GM12801 (cell line): Measurements from ENCODE around the gene ADAMTS8.

Experiments
- TF ChIP-seq, protein P1 (sequence below): IDR thresholded peaks from one replicate; pipeline ENCODE4 v1.5.1; 2011; ENCODE audit warnings: control low read depth; ENCODE audit not compliant: insufficient read length; ENCODE audit errors: extremely low read depth

The ADAMTS8 gene

DNA sequence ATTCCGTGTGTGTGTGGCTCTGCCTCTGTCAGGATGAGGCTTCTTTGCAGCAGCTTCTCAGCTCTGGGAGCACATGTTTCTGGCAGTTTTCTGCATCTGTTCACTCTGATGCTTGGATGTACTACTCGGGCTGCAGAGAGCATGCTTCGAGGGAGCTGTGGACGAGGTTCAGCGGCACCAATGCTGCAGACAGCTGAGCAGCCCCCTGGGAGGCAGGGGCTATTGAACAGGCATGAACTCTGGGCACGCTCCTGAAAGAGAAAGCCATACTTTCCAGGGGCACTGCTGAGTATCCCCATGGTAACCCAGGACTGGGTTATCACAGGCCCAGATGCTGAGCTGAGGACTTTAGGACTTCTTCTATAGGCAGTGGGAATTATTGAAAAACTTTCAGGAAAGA is 33.8 kb downstream of the ADAMTS8 start:
- TF ChIP-seq, protein P1, sequence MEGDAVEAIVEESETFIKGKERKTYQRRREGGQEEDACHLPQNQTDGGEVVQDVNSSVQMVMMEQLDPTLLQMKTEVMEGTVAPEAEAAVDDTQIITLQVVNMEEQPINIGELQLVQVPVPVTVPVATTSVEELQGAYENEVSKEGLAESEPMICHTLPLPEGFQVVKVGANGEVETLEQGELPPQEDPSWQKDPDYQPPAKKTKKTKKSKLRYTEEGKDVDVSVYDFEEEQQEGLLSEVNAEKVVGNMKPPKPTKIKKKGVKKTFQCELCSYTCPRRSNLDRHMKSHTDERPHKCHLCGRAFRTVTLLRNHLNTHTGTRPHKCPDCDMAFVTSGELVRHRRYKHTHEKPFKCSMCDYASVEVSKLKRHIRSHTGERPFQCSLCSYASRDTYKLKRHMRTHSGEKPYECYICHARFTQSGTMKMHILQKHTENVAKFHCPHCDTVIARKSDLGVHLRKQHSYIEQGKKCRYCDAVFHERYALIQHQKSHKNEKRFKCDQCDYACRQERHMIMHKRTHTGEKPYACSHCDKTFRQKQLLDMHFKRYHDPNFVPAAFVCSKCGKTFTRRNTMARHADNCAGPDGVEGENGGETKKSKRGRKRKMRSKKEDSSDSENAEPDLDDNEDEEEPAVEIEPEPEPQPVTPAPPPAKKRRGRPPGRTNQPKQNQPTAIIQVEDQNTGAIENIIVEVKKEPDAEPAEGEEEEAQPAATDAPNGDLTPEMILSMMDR, result no peak

- TF ChIP-seq, protein P1, result no peak
These were observed 36.7 kb downstream of the ADAMTS8 start for GRCh38 chr11:130391711-130392110.

DNA sequence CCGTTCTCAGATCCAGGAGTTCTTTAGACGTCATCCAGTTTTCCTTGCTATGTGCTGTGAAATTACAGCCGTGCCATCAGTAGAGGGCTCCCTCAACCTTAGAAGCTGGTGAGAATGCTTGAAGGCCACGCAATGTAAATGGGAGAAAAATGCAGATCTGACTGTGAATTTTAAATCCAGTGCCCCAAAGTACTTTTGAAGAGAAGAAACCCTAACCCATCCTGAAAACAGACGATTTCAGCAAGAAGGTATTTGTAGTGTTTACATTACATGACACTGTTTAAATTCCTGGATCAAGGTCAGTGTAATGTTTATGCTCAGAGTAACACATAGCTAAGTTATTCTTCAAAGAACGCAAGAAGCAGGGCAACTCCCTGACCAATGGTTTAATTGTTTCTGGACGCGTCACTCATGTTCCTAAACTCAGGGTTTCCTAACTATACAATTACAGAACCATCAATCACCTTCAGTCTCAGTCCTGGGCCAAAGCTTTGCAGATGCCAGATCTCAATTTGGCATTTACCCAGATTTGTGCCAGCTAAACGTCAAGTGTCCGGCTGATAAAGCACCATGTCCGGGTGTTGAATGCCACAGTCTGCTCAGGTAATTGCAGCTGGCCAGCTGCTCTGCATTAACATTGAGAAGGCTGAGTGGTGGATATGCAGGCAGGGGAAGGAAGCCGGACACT is 38.2 kb downstream of the ADAMTS8 start:
- TF ChIP-seq, protein P1, result no peak

DNA sequence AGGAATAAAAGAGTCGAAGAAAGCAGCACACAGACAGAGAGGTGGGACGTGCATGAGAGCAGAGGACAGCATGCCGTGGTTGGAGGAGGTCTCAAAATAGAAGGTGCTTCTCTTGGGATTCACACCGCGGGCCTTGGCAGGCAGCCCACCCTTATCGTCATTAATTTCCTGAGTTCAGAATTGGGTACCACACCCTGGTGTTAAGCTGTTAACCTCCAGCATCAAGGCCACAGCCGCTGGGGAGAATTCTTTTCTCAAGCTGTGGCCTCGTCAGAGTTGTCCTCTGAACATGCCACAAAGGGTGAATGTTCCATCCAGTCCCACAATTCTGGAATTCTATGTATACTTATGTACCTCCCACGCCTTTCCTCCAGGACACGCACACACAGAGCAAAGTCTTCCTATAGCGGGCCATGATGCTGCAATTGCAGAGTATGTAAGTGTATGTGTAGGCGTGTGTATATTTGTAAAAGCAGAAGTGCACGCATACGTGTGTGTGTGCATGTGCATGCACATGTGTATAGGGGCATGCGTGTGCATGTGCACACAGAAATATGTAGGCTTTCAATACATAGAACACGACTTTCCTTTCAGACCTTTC is 39.0 kb downstream of the ADAMTS8 start:
- TF ChIP-seq, protein P1, result no peak

DNA sequence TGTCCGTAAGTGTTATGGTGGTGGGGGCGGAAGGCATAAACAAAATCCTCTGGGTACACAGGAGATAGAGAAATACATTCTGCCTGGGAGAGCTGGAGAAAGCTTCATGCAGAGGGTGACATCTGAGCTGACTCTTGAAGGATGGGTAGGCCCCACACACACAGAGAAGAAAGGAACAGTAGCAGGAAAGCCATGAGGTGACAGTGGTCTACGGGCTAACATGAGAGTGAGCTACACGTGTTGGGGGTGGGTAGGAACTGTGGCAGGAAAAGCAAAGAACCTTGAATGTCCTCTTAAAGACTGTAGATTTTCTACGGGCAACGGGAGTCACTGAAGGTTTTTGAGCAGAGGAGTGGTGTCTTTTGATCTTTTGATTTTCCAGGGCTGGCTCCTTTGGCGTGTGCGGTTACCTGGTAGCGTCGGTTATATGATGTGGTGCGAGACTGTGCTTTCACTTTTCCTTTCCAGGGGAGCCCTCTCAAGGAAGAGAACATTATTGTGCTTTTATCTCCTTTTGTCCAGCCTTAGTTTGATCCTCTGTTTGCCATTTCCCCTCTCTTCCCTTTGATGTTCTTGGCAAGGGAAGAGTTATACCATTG is 39.7 kb downstream of the ADAMTS8 start:
- TF ChIP-seq, protein P1, result no peak

GRCh38 chr11:130386056-130386455 is 42.4 kb downstream of the ADAMTS8 start:
- TF ChIP-seq, protein P1, result no peak

GRCh38 chr11:130383344-130384211 is 44.8 kb downstream of the ADAMTS8 start:
- TF ChIP-seq, protein P1, result no peak
